Breast epithelium (tissue), 3 donors: ENCODE results near the gene GTPBP6.

Source experiments
- POLR2A ChIP-seq: fragments of 450-650 bp; IDR thresholded peaks from one replicate; pipeline ENCODE4 v1.6.1; 2016; ENCODE audit warnings: antibody characterized with exemption, mild to moderate bottlenecking, moderate library complexity
- POLR2AphosphoS5 ChIP-seq, 3 donors: sonication (generic); formaldehyde crosslinking; IDR thresholded peaks; one replicate each; pipeline ENCODE4 v1.6.1; 2017; ENCODE audit warnings: antibody characterized with exemption in 3 of 3
- TF ChIP-seq, protein P1 (sequence below), 3 donors: fragments of 450-650 bp; IDR thresholded peaks; one replicate each; pipeline ENCODE4 v1.5.1; 2016 to 2017; ENCODE audit warnings: antibody characterized with exemption in 3 of 3, mild to moderate bottlenecking in 3 of 3, moderate library complexity in 3 of 3

DNA sequence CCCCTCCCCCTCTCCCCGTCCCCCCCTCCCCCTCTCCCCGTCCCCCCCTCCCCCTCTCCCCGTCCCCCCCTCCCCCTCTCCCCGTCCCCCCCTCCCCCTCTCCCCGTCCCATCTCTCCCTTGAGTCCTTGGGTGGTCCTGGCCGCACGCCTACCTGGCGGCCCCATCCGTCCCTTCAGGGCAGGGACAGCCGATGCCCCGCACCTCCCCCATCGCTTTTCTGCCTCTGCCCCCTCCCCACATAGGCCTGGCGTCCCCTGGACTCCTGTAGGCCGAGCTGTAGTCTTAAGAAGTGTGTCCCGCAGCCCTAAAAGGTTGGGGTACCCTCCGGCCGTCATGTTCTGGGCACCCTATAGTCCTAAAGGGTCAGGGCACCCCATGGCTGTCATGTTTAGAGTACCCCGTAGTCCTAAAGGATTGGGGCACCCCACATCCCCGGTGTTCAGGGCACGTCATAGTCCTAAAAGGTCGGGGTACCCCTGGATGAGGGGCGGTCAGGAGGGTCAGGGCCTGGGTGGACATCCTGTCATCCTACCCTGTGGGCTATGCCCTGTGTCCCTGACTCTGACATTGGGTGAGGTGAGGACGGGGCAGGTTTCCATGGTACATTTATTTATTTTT lies 10.8 kb upstream of the GTPBP6 start:
- TF ChIP-seq POLR2A (no peak), POLR2AphosphoS5 (IDR thresholded peaks at IDR 0.05) (no peak)
- TF ChIP-seq, protein P1, sequence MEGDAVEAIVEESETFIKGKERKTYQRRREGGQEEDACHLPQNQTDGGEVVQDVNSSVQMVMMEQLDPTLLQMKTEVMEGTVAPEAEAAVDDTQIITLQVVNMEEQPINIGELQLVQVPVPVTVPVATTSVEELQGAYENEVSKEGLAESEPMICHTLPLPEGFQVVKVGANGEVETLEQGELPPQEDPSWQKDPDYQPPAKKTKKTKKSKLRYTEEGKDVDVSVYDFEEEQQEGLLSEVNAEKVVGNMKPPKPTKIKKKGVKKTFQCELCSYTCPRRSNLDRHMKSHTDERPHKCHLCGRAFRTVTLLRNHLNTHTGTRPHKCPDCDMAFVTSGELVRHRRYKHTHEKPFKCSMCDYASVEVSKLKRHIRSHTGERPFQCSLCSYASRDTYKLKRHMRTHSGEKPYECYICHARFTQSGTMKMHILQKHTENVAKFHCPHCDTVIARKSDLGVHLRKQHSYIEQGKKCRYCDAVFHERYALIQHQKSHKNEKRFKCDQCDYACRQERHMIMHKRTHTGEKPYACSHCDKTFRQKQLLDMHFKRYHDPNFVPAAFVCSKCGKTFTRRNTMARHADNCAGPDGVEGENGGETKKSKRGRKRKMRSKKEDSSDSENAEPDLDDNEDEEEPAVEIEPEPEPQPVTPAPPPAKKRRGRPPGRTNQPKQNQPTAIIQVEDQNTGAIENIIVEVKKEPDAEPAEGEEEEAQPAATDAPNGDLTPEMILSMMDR (IDR thresholded peaks at IDR 0.05) = no peak
